ENCODE measurements around the gene RHNO1.
"Not testable (repeated sequence)": the region's sequence is repeated elsewhere in the genome, so short reads cannot be mapped to it uniquely, and the experiment has no call there.

RHNO1 gene

DNA sequence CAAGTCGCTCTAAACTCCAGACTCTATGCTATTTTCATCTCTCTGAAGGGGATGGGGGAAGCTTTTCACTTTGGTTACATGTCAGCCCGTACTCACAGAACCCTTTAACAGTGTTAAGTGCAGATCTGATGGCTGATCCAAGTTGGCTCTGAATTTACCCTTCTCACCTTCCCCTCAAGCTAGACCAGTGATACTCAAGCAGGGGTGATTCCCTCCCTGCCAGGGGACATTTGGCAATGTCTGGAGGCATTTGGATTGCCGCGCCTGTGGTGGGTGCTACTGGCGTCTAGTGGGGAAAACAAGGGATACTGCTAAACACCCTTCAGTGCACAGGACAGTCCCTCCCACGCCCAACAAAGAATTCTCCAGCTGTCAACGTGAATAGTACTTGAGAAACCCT is 14.1 kb upstream of the RHNO1 start:
- Histone ChIP-seq H3F3A (ENCODE audit: insufficient read depth) (peaks cover 9% of the 10 kb centered on the region; the same call in 1 of the 2 replicates), H3K4me2 (ENCODE audit: low read depth, low read length, poor library complexity, severe bottlenecking) (no peak overlapping the region), H3K9me2 (replicated peaks; ENCODE audit: insufficient read depth, low read length) (no peaks in the 10 kb centered on the region), H2AFZ (ENCODE audit: low read depth, low read length, severe bottlenecking) (no peak overlapping the region), H3K79me2 (ENCODE audit: insufficient read depth, low read length) (no peaks in the 10 kb centered on the region), H3K4me3 (ENCODE audit: insufficient read depth, low read length, poor library complexity, severe bottlenecking) (no peak overlapping the region), H3K27ac (ENCODE audit: low read depth, low read length) (no peak overlapping the region), H3K9me3 (ENCODE audit: insufficient read depth, low read length) (no peaks in the 10 kb centered on the region), H3K27me3 (ENCODE audit: low read length) (no peaks in the 10 kb centered on the region), H4K20me1 (ENCODE audit: low read depth, low read length) (no peaks in the 10 kb centered on the region), H3K36me3 (ENCODE audit: low read length) (peaks cover 15% of the 10 kb centered on the region; the same call in 1 of the 2 replicates), H3K9ac (ENCODE audit: low read length) (no peak overlapping the region)
- TF ChIP-seq EZH2phosphoT487 (conservative IDR thresholded peaks at IDR 0.05; ENCODE audit: low read length) (no peak), CTCF (IDR thresholded peaks at IDR 0.05; ENCODE audit: insufficient read depth, low read length, poor library complexity, severe bottlenecking) (no peak)

GRCh38 chr12:2863402-2863801 is 13.6 kb upstream of the RHNO1 start:
- not testable (repeated sequence) for H3K79me2 ChIP-seq (ENCODE audit: insufficient read depth, low read length); H3K9me2 ChIP-seq (replicated peaks; ENCODE audit: insufficient read depth, low read length); H3K9ac ChIP-seq (ENCODE audit: low read length); H3K27me3 ChIP-seq (ENCODE audit: low read length); H3K9me3 ChIP-seq (ENCODE audit: insufficient read depth, low read length); H3F3A ChIP-seq (ENCODE audit: insufficient read depth); H2AFZ ChIP-seq (ENCODE audit: low read depth, low read length, severe bottlenecking); H3K4me2 ChIP-seq (ENCODE audit: low read depth, low read length, poor library complexity, severe bottlenecking); H3K27ac ChIP-seq (ENCODE audit: low read depth, low read length); H3K4me3 ChIP-seq (ENCODE audit: insufficient read depth, low read length, poor library complexity, severe bottlenecking); H4K20me1 ChIP-seq (ENCODE audit: low read depth, low read length)
- H3K36me3 ChIP-seq (ENCODE audit: low read length) = peaks cover 18% of the 10 kb centered on the region; the same call in 1 of the 2 replicates

GRCh38 chr12:2864198-2864597 is 12.8 kb upstream of the RHNO1 start:
- H3K27me3 ChIP-seq (ENCODE audit: low read length) = no peaks in the 10 kb centered on the region
- H3K9me3 ChIP-seq (ENCODE audit: insufficient read depth, low read length) = no peaks in the 10 kb centered on the region
- H3K9me2 ChIP-seq (replicated peaks; ENCODE audit: insufficient read depth, low read length) = no peaks in the 10 kb centered on the region
- no peaks in the 10 kb centered on the region for H4K20me1 ChIP-seq (ENCODE audit: low read depth, low read length)
- H3K4me2 ChIP-seq (ENCODE audit: low read depth, low read length, poor library complexity, severe bottlenecking) = no peak overlapping the region
- H3K36me3 ChIP-seq (ENCODE audit: low read length) = peaks cover 24% of the 10 kb centered on the region; the same call in 1 of the 2 replicates
- no peaks in the 10 kb centered on the region for H3K79me2 ChIP-seq (ENCODE audit: insufficient read depth, low read length)
- H3K9ac ChIP-seq (ENCODE audit: low read length) = no peak overlapping the region
- H3F3A ChIP-seq (ENCODE audit: insufficient read depth) = peaks cover 9% of the 10 kb centered on the region; the same call in 1 of the 2 replicates
- H2AFZ ChIP-seq (ENCODE audit: low read depth, low read length, severe bottlenecking) = no peak overlapping the region
- TF ChIP-seq EZH2phosphoT487 (conservative IDR thresholded peaks at IDR 0.05; ENCODE audit: low read length) (no peak), CTCF (IDR thresholded peaks at IDR 0.05; ENCODE audit: insufficient read depth, low read length, poor library complexity, severe bottlenecking) (no peak)
- no peak overlapping the region for H3K27ac ChIP-seq (ENCODE audit: low read depth, low read length)
- no peak overlapping the region for H3K4me3 ChIP-seq (ENCODE audit: insufficient read depth, low read length, poor library complexity, severe bottlenecking)

DNA sequence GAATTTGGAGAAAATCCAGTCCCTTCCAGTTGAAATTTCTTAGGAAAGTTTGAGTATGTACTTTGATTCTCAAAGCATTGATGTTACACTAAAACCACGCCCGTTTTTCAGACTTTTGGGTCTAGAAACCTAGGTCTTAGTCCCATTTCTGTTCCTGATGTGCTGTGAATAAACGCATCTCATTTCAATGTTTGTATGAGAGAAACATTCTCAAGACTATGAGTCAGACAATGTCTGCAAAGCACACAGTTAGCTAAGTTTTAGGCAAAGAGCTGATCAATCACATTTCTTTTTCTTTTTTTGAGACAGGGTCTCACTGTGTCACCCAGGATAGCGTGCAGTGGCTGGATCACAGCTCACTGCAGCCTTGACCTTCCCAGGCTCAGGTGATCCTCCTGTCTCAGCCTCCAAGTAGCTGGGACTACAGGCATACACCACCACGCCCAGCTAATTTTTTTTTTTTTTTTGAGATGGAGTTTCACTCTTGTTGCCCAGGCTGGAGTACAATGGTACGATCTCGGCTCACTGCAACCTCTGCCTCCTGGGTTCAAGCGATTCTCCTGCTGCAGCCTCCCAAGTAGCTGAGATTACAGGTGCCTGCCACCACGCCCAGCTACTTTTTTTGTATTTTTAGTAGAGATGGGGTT is 7.9 kb upstream of the RHNO1 start:
- H3K4me3 ChIP-seq (ENCODE audit: insufficient read depth, low read length, poor library complexity, severe bottlenecking); H3K27me3 ChIP-seq (ENCODE audit: low read length); H3K9me3 ChIP-seq (ENCODE audit: insufficient read depth, low read length); H2AFZ ChIP-seq (ENCODE audit: low read depth, low read length, severe bottlenecking); H3K9me2 ChIP-seq (replicated peaks; ENCODE audit: insufficient read depth, low read length); H3K9ac ChIP-seq (ENCODE audit: low read length); H4K20me1 ChIP-seq (ENCODE audit: low read depth, low read length); H3F3A ChIP-seq (ENCODE audit: insufficient read depth); H3K4me2 ChIP-seq (ENCODE audit: low read depth, low read length, poor library complexity, severe bottlenecking); H3K27ac ChIP-seq (ENCODE audit: low read depth, low read length): not testable (repeated sequence)
- H3K79me2 ChIP-seq (ENCODE audit: insufficient read depth, low read length) = peaks cover 21% of the 10 kb centered on the region
- peaks cover 24% of the 10 kb centered on the region for H3K36me3 ChIP-seq (ENCODE audit: low read length)

Measured in SU-DHL-6 (cell line).